Activated CD4-positive, alpha-beta memory T cell treated with anti-CD3 and anti-CD28 coated beads for 36 hours (primary cell): Measurements from ENCODE around the gene PEAR1. TPM values are rescaled to one million over a fixed set of nuclear protein-coding genes. Genes with fewer than 3 reads are reported as not detected.

Experiments
- CTCF ChIA-PET: fragments of 350-600 bp; sonication (Branson Sonifier 250); formaldehyde crosslinking; loops from one replicate; lab custom pipeline; 2021; ENCODE audit warnings: antibody characterized with exemption, inconsistent platforms; lab: Charles Lee
- POLR2A ChIA-PET: fragments of 350-600 bp; sonication (Branson Sonifier 250); formaldehyde crosslinking; loops from one replicate; lab custom pipeline; 2021; ENCODE audit warnings: antibody characterized with exemption; lab: Charles Lee
- DNase-seq: peaks from one replicate; pipeline ENCODE4 v3.0.0-alpha.2; 2020
- H3K27ac Mint-ChIP-seq: one replicate; pipeline ENCODE4 v1.8.0; 2021; ENCODE audit warnings: mixed read lengths
- H3K27me3 Mint-ChIP-seq: one replicate; pipeline ENCODE4 v1.8.0; 2021; ENCODE audit warnings: mixed read lengths
- H3K36me3 Mint-ChIP-seq: one replicate; pipeline ENCODE4 v1.8.0; 2021; ENCODE audit warnings: mixed read lengths
- H3K4me1 Mint-ChIP-seq: one replicate; pipeline ENCODE4 v1.8.0; 2021; ENCODE audit warnings: low read depth, mixed read lengths
- H3K4me3 Mint-ChIP-seq: one replicate; pipeline ENCODE4 v1.8.0; 2021; ENCODE audit warnings: mild to moderate bottlenecking, mixed read lengths
- H3K9me3 Mint-ChIP-seq: one replicate; pipeline ENCODE4 v1.8.0; 2021; ENCODE audit warnings: mixed read lengths
- intact Hi-C: fragments of 100-400 bp; cut with micrococcal nuclease; formaldehyde crosslinking; loops from one replicate; pipeline ENCODE4 v1.15.1; 2023
- total RNA-seq, 2 experiments: library from RNA; stranded (reverse); gene quantifications; one replicate each; pipeline ENCODE4 v1.2.3, GENCODE V29; 2021

Gene PEAR1
- total RNA-seq, 2 experiments from 2014 or later, result not detected

DNA sequence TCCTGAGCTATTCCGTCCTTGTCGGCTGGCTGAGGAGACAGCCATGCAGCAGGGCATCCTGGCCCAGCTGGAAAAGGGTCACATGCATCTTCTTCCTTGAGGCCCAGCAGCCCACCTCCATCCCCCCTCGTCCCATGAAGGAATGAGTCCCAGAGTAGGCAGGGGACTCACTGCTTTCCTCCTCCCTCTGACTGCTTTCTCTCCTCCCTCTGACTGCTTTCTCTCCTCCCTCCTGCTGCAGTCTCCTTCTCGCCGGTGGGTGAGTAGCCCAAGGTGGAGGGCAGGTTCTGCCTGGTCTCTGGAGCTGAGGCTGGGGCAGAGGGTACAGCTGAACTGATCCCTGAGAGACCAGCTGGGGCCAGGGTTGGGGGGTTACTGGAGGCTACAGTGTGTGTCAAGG is 19.4 kb upstream of the PEAR1 start:
- H3K4me1 Mint-ChIP-seq, result peaks cover 11% of the 10 kb centered on the region
- H3K27ac Mint-ChIP-seq, result no peak overlapping the region
- ChIA-PET POLR2A (no interaction called here), CTCF (interaction anchor here (1.0 to 2.8 kb wide), 2 partner anchors 14 to 36 kb away, joined by 3 to 12 read pairs; partner anchors contain the start of gene NTRK1)
- intact Hi-C loops, result no loop called here
- no peak overlapping the region for H3K4me3 Mint-ChIP-seq
- no peaks in the 10 kb centered on the region for H3K36me3 Mint-ChIP-seq
- peaks cover 12% of the 10 kb centered on the region for H3K27me3 Mint-ChIP-seq
- H3K9me3 Mint-ChIP-seq, result no peaks in the 10 kb centered on the region
- no peak for DNase-seq

- no peak overlapping the region for H3K4me3 Mint-ChIP-seq
- H3K36me3 Mint-ChIP-seq, result no peaks in the 10 kb centered on the region
- peaks cover 14% of the 10 kb centered on the region for H3K27me3 Mint-ChIP-seq
- H3K9me3 Mint-ChIP-seq, result no peaks in the 10 kb centered on the region
- ChIA-PET CTCF (interaction anchor here (1.0 to 2.8 kb wide), 2 partner anchors 15 to 37 kb away, joined by 3 to 12 read pairs; partner anchors contain the start of gene NTRK1), POLR2A (no interaction called here)
- no peak for DNase-seq
- peaks cover 11% of the 10 kb centered on the region for H3K4me1 Mint-ChIP-seq
- H3K27ac Mint-ChIP-seq, result no peak overlapping the region
- intact Hi-C loops, result no loop called here
Measured at GRCh38 chr1:156874572-156875340, 18.8 kb upstream of the PEAR1 start.

DNA sequence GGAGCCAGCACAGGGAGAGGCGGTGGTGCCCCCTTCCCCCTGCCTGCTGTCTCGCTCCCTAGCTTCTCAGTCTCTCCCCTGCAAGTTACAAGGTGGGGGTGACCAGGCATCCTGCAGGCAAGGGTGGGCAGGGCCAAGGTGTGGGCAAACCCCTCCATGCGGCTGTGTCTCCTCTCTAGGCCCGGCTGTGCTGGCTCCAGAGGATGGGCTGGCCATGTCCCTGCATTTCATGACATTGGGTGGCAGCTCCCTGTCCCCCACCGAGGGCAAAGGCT is 18.2 kb upstream of the PEAR1 start:
- intact Hi-C loops, result no loop called here
- Mint-ChIP-seq H3K27me3 (peaks cover 16% of the 10 kb centered on the region), H3K27ac (no peak overlapping the region), H3K36me3 (no peaks in the 10 kb centered on the region), H3K4me3 (no peak overlapping the region), H3K4me1 (peaks cover 8% of the 10 kb centered on the region), H3K9me3 (no peaks in the 10 kb centered on the region)
- POLR2A ChIA-PET, result no interaction called here
- no peak for DNase-seq
- CTCF ChIA-PET, result interaction anchor here (1.7 kb wide), 1 partner anchor 14 kb away, joined by 6 read pairs; no protein-coding TSS in a partner anchor

- POLR2A ChIA-PET, result no interaction called here
- H3K27ac Mint-ChIP-seq, result no peak overlapping the region
- no peaks in the 10 kb centered on the region for H3K4me1 Mint-ChIP-seq
- CTCF ChIA-PET, result interaction anchor here (1.0 to 1.7 kb wide), 3 partner anchors 13 to 48 kb away, joined by 3 to 6 read pairs (median 6); no protein-coding TSS in a partner anchor
- intact Hi-C loops, result no loop called here
- H3K36me3 Mint-ChIP-seq, result no peaks in the 10 kb centered on the region
- no peaks in the 10 kb centered on the region for H3K9me3 Mint-ChIP-seq
- no peak overlapping the region for H3K4me3 Mint-ChIP-seq
- DNase-seq, result no peak
- peaks cover 16% of the 10 kb centered on the region for H3K27me3 Mint-ChIP-seq
Measured at GRCh38 chr1:156876281-156876680, 17.2 kb upstream of the PEAR1 start.

DNA sequence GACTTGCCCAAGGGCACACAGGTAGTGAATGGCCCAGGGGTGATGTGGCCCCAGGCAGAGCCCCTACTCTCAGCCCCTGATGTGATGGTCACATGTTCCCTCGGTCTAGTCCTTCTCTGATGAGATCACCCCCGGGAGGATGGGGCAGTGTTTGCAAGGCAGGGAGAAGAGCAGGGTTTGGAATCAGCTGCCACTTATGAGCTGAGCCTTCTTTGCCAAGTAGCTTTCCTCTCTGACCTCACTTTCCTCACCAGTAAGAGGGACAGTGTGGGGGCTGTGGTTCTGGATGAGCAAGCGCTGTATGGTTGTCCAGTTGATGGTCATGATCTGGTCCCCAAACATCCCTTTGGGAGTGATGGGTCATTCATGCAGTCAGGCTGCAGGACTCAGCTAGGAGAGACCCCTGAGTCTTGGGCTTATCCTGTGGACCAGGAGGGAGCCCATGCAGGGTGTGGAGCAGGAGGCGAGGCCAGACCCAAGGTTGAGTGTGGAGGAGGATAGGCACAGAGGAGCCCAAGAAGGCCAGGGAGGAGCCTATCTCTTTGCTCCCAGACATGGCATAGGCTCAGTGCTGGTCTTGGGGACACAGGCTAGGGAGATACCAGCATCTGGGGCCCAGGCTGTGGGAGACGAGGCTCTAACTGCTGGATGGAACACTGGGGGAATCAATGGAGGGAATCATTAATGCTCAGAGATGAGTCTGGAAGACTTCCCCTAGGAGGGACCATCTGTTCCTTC is 15.9 kb upstream of the PEAR1 start:
- Mint-ChIP-seq H3K9me3 (no peaks in the 10 kb centered on the region), H3K36me3 (no peaks in the 10 kb centered on the region), H3K4me3 (no peak overlapping the region), H3K27ac (no peak overlapping the region), H3K27me3 (peaks cover 20% of the 10 kb centered on the region), H3K4me1 (no peaks in the 10 kb centered on the region)
- POLR2A ChIA-PET, result no interaction called here
- DNase-seq, result no peak
- intact Hi-C loops, result no loop called here
- CTCF ChIA-PET, result no interaction called here

GRCh38 chr1:156879876-156880275 is 13.6 kb upstream of the PEAR1 start:
- H3K4me1 Mint-ChIP-seq, result no peaks in the 10 kb centered on the region
- no peak for DNase-seq
- intact Hi-C loops, result no loop called here
- ChIA-PET POLR2A (no interaction called here), CTCF (interaction anchor here (0.6 to 2.2 kb wide), 5 partner anchors 9 to 190 kb away, joined by 3 to 17 read pairs (median 4); partner anchors contain the start of gene NTRK1)
- no peak overlapping the region for H3K27ac Mint-ChIP-seq
- H3K36me3 Mint-ChIP-seq, result no peaks in the 10 kb centered on the region
- no peak overlapping the region for H3K4me3 Mint-ChIP-seq
- peaks cover 25% of the 10 kb centered on the region for H3K27me3 Mint-ChIP-seq
- H3K9me3 Mint-ChIP-seq, result no peaks in the 10 kb centered on the region

- intact Hi-C loops, result no loop called here
- DNase-seq, result no peak
- Mint-ChIP-seq H3K9me3 (no peaks in the 10 kb centered on the region), H3K4me1 (no peaks in the 10 kb centered on the region), H3K27ac (no peak overlapping the region), H3K4me3 (no peak overlapping the region), H3K36me3 (no peaks in the 10 kb centered on the region), H3K27me3 (peaks cover 27% of the 10 kb centered on the region)
- CTCF ChIA-PET, result interaction anchor here (1.1 to 2.2 kb wide), 5 partner anchors 9 to 191 kb away, joined by 3 to 17 read pairs (median 4); partner anchors contain the start of gene NTRK1
- POLR2A ChIA-PET, result no interaction called here
Measured at GRCh38 chr1:156880473-156880872, 13.0 kb upstream of the PEAR1 start.

DNA sequence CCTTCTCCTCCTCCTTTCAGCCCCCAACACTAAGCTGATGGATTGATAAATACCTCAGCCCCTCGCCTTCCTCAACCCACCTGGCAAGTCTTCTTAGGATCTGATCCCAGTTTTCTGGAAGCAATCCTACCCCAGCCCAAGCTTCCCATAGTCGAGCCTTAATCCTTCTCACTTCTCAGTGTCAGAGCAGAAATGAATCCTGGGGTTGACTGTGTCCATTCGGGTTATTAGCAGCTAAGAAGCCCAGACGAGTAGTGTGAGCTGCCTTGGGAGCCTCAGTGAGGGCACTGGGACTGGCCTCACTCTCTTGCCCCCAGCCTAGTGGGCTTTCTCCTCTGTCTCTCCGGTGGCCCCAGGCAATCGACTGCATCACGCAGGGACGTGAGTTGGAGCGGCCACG is 12.4 kb upstream of the PEAR1 start:
- intact Hi-C loops, result no loop called here
- POLR2A ChIA-PET, result interaction anchor here (0.6 kb wide), 1 partner anchor 52 kb away, joined by 3 read pairs; no protein-coding TSS in a partner anchor
- H3K4me3 Mint-ChIP-seq, result no peak overlapping the region
- H3K4me1 Mint-ChIP-seq, result no peaks in the 10 kb centered on the region
- CTCF ChIA-PET, result interaction anchor here (1.1 to 2.2 kb wide), 4 partner anchors 8 to 191 kb away, joined by 3 to 17 read pairs (median 4); partner anchors contain the start of gene NTRK1
- no peak for DNase-seq
- H3K27me3 Mint-ChIP-seq, result peaks cover 28% of the 10 kb centered on the region
- no peaks in the 10 kb centered on the region for H3K36me3 Mint-ChIP-seq
- H3K9me3 Mint-ChIP-seq, result no peaks in the 10 kb centered on the region
- H3K27ac Mint-ChIP-seq, result no peak overlapping the region

DNA sequence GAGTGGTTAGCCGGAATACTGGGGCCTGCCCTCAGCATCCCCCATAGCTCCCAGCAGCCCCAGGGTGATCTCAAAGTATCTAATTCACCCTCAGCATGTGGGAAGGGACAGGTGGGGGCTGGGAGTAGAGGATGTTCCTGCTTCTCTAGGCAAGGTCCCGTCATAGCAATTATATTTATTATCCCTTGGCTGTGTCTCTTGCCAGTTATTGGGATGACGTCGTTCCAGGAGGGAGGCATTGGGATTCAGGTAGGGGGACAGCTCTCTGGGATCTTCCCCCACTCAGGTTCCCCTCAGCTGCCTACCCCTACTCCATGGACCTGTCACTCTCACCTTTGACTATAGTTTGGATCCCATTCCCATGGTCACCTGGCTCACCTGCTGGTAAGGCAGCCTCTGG is 11.9 kb upstream of the PEAR1 start:
- intact Hi-C loops, result no loop called here
- Mint-ChIP-seq H3K27me3 (peaks cover 30% of the 10 kb centered on the region), H3K4me1 (no peaks in the 10 kb centered on the region), H3K36me3 (no peaks in the 10 kb centered on the region), H3K9me3 (no peaks in the 10 kb centered on the region), H3K4me3 (no peak overlapping the region), H3K27ac (no peak overlapping the region)
- POLR2A ChIA-PET, result interaction anchor here (0.6 kb wide), 1 partner anchor 52 kb away, joined by 3 read pairs; no protein-coding TSS in a partner anchor
- CTCF ChIA-PET, result interaction anchor here (1.3 to 2.2 kb wide), 3 partner anchors 8 to 43 kb away, joined by 4 to 17 read pairs (median 4); partner anchors contain the start of gene NTRK1
- DNase-seq, result no peak

DNA sequence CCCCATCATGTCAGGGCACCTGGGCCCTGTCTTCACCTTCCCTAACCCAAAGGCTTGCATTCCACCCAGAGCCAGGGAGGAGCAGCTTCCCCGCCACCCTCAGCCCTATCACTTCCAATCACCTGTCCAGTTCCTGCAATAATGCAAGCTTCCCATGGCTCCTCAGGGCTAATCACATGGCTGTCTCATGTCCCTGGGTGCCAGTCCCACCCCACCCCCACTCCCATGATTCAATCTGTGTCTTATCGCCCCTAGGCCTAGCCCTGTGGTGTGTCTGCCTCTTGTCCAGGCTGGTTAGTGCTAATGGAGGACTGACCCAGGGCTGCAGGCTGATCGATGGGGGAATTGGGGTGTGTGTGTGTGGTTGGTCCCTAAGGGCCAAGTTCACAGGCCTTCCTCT is 11.0 kb upstream of the PEAR1 start:
- no peaks in the 10 kb centered on the region for H3K36me3 Mint-ChIP-seq
- H3K4me3 Mint-ChIP-seq, result no peak overlapping the region
- no peak for DNase-seq
- H3K27ac Mint-ChIP-seq, result no peak overlapping the region
- ChIA-PET POLR2A (no interaction called here), CTCF (no interaction called here)
- intact Hi-C loops, result no loop called here
- H3K9me3 Mint-ChIP-seq, result no peaks in the 10 kb centered on the region
- H3K4me1 Mint-ChIP-seq, result no peaks in the 10 kb centered on the region
- peaks cover 33% of the 10 kb centered on the region for H3K27me3 Mint-ChIP-seq

DNA sequence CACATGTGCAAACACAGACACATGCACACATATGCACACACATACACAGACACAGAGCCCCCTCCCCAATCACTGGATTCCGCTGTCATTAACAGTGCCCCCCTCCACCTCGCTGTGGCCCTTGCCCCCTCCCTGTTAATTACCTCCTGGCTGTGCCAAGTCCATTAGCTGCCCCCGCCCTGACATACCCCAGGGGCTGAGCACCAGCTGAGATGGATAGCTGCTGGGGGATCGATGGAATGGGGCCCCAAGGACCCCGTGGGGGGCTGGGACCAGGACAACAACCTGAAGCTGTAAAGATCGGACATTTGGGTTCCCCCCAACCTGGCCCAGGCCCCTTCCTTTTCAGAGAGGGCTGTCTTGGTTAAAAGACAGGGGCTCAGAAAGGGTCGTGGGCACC is 9.6 kb upstream of the PEAR1 start:
- Mint-ChIP-seq H3K9me3 (no peaks in the 10 kb centered on the region), H3K4me3 (no peak overlapping the region), H3K36me3 (no peaks in the 10 kb centered on the region), H3K27ac (no peak overlapping the region), H3K4me1 (no peaks in the 10 kb centered on the region), H3K27me3 (peaks cover 33% of the 10 kb centered on the region)
- CTCF ChIA-PET, result interaction anchor here (0.9 to 3.3 kb wide), 2 partner anchors 24 to 158 kb away, joined by 3 to 16 read pairs; partner anchors contain the start of gene NTRK1
- intact Hi-C loops, result no loop called here
- POLR2A ChIA-PET, result no interaction called here
- DNase-seq, result no peak

- POLR2A ChIA-PET, result no interaction called here
Measured at GRCh38 chr1:156884560-156885184, 8.8 kb upstream of the PEAR1 start.

More at GRCh38 chr1:156884560-156885184, 8.8 kb upstream of the PEAR1 start:
- CTCF ChIA-PET, result interaction anchor here (0.9 to 9.3 kb wide), 3 partner anchors 24 to 158 kb away, joined by 3 to 137 read pairs (median 16); partner anchors contain the start of gene NTRK1
- H3K4me1 Mint-ChIP-seq, result no peaks in the 10 kb centered on the region
- peaks cover 31% of the 10 kb centered on the region for H3K27me3 Mint-ChIP-seq
- no peaks in the 10 kb centered on the region for H3K36me3 Mint-ChIP-seq
- no peak overlapping the region for H3K4me3 Mint-ChIP-seq
- H3K27ac Mint-ChIP-seq, result no peak overlapping the region
- H3K9me3 Mint-ChIP-seq, result no peaks in the 10 kb centered on the region
- no peak for DNase-seq
- intact Hi-C loops, result no loop called here
